A549 (cell line): ENCODE results near the gene CRADD. TPM values are rescaled to one million over a fixed set of nuclear protein-coding genes. Genes with fewer than 3 reads are reported as not detected.

Source experiments
- ATAC-seq, 2 experiments: fragments of 200-7000 bp in 1 of 2; fragments of >200 bp in 1 of 2; cut with Nextera tagmentation in 1 of 2; cut with Tn5 transposase in 1 of 2; 3 replicates each; pipeline versions ENCODE4 v1.8.0 to v1.9.1; 2018 to 2020; ENCODE audit warnings: mild to moderate bottlenecking in 1 of 2, moderate library complexity in 1 of 2
- CTCF ChIA-PET: fragments of 300-600 bp; sonication (Branson Sonifier 250); formaldehyde crosslinking; extraction: SDS; loops from one replicate; lab custom pipeline; 2021; ENCODE audit warnings: antibody characterized with exemption, inconsistent platforms; lab: Yijun Ruan, JAX
- POLR2A ChIA-PET: fragments of 350-600 bp; formaldehyde crosslinking; extraction: SDS; loops from one replicate; lab custom pipeline; 2021; ENCODE audit warnings: antibody characterized with exemption, inconsistent platforms; lab: Yijun Ruan, JAX
- DNase-seq, 2 experiments: peaks; one replicate each; pipeline versions ENCODE4 v3.0.0 to v3.0.0-alpha.2; 2011 to 2016; ENCODE audit warnings: low read depth in 1 of 2, low spot score in 1 of 2
- FAIRE-seq: peaks from 2 replicates; lab custom pipeline; 2011; peaks lifted over from hg19 to GRCh38; lab: Jason Lieb, UNC
- H3K27ac ChIP-seq, 2 experiments: fragments of >200 bp; sonication (Bioruptor Twin); formaldehyde crosslinking; 3 replicates each; pipeline ENCODE4 v1.5.1; 2016 to 2017
- H3K4me1 ChIP-seq: fragments of >200 bp; sonication (Bioruptor Twin); formaldehyde crosslinking; 3 replicates; pipeline ENCODE4 v1.6.1; 2016
- H3K4me2 ChIP-seq: fragments of >200 bp; sonication (Bioruptor Twin); formaldehyde crosslinking; 3 replicates; pipeline ENCODE4 v1.6.1; 2016
- H3K4me3 ChIP-seq: fragments of >200 bp; sonication (Bioruptor Twin); formaldehyde crosslinking; 3 replicates; pipeline ENCODE4 v1.5.1; 2016
- H3K9me3 ChIP-seq: fragments of >200 bp; sonication (Bioruptor Twin); formaldehyde crosslinking; 3 replicates; pipeline ENCODE4 v1.6.1; 2016
- ATOH8 ChIP-seq: fragments of 250-450 bp; sonication (Bioruptor Pico); IDR thresholded peaks from 2 replicates; pipeline ENCODE4 v1.5.0; 2020; ENCODE audit warnings: low read depth, mild to moderate bottlenecking, moderate library complexity
- BHLHE40 ChIP-seq: IDR thresholded peaks from 2 replicates; pipeline ENCODE4 v1.6.1; 2012; ENCODE audit warnings: low read depth, low read length, inconsistent platforms
- CBX8 ChIP-seq: fragments of 200-600 bp; sonication (generic); IDR thresholded peaks from 2 replicates; pipeline ENCODE4 v1.6.1; 2016
- CEBPB ChIP-seq, 2 experiments: fragments of >200 bp in 1 of 2; sonication (Bioruptor Twin) in 1 of 2; formaldehyde crosslinking in 1 of 2; IDR thresholded peaks; 2 replicates each; pipeline ENCODE4 v1.6.1; 2012 to 2016
- CHD4 ChIP-seq: fragments of 200-600 bp; sonication (generic); IDR thresholded peaks from 2 replicates; pipeline ENCODE4 v1.6.1; 2016; ENCODE audit warnings: antibody characterized with exemption, mild to moderate bottlenecking, borderline replicate concordance
- EHF ChIP-seq: fragments of 250-450 bp; sonication (Bioruptor Pico); IDR thresholded peaks from 2 replicates; pipeline ENCODE4 v1.5.0; 2020; ENCODE audit warnings: mild to moderate bottlenecking
- EP300 ChIP-seq, 2 experiments: fragments of >200 bp; sonication (Bioruptor Twin); formaldehyde crosslinking; IDR thresholded peaks; 2 replicates in 1 of 2; 3 replicates in 1 of 2; pipeline ENCODE4 v1.6.1; 2016 to 2017
- FOSL2 ChIP-seq, 2 experiments: fragments of 450-650 bp in 1 of 2; fragments of >200 bp in 1 of 2; sonication (Bioruptor Twin) in 1 of 2; formaldehyde crosslinking; IDR thresholded peaks; 2 replicates each; pipeline versions ENCODE4 v1.5.0 to v1.6.1; 2016 to 2020; ENCODE audit warnings: mild to moderate bottlenecking in 1 of 2, moderate library complexity in 1 of 2
- HDAC2 ChIP-seq: fragments of 200-600 bp; sonication (generic); IDR thresholded peaks from 2 replicates; pipeline ENCODE4 v1.6.1; 2016
- HEYL ChIP-seq: fragments of 250-450 bp; sonication (Bioruptor Pico); IDR thresholded peaks from 2 replicates; pipeline ENCODE4 v1.8.0; 2021; ENCODE audit warnings: mild to moderate bottlenecking, moderate library complexity
- JUN ChIP-seq, 2 experiments: fragments of >200 bp; sonication (Bioruptor Twin); formaldehyde crosslinking; IDR thresholded peaks; 2 replicates in 1 of 2; 3 replicates in 1 of 2; pipeline ENCODE4 v1.6.1; 2016 to 2017
- JUNB ChIP-seq: fragments of >200 bp; sonication (Bioruptor Twin); formaldehyde crosslinking; IDR thresholded peaks from 2 replicates; pipeline ENCODE4 v1.6.1; 2016
- MAFK ChIP-seq: fragments of 450-650 bp; IDR thresholded peaks from 2 replicates; pipeline ENCODE4 v1.6.1; 2014; ENCODE audit not compliant: partially characterized antibody
- MAX ChIP-seq: IDR thresholded peaks from 2 replicates; pipeline ENCODE4 v1.6.1; 2012
- MYC ChIP-seq: IDR thresholded peaks from 2 replicates; pipeline ENCODE4 v1.6.1; 2012; ENCODE audit warnings: mild to moderate bottlenecking, inconsistent platforms, low read length, improper control_type of control experiment, borderline replicate concordance
- NPAS2 ChIP-seq: fragments of 250-450 bp; sonication (Bioruptor Pico); IDR thresholded peaks from 2 replicates; pipeline ENCODE4 v1.8.0; 2022; ENCODE audit warnings: mild to moderate bottlenecking, moderate library complexity, borderline replicate concordance
- POLR2A ChIP-seq: IDR thresholded peaks from 2 replicates; pipeline ENCODE4 v1.6.1; 2012; ENCODE audit warnings: mild to moderate bottlenecking, low read length
- RAD21 ChIP-seq, 2 experiments: fragments of >200 bp in 1 of 2; sonication (Bioruptor Twin) in 1 of 2; formaldehyde crosslinking in 1 of 2; IDR thresholded peaks in 1 of 2; conservative IDR thresholded peaks in 1 of 2; 2 replicates in 1 of 2; 3 replicates in 1 of 2; pipeline ENCODE4 v1.6.1; 2012 to 2018; ENCODE audit warnings: inconsistent platforms in 1 of 2
- RARB ChIP-seq: fragments of 250-450 bp; sonication (Bioruptor Pico); IDR thresholded peaks from 2 replicates; pipeline ENCODE4 v1.8.0; 2021; ENCODE audit warnings: mild to moderate bottlenecking, moderate library complexity
- RCOR1 ChIP-seq: fragments of 150-350 bp; IDR thresholded peaks from 2 replicates; pipeline ENCODE4 v1.6.1; 2014; ENCODE audit warnings: antibody characterized with exemption, low read length, low read depth
- RFX5 ChIP-seq: fragments of 450-650 bp; IDR thresholded peaks from 2 replicates; pipeline ENCODE4 v1.7.1; 2014; ENCODE audit warnings: antibody characterized with exemption, mild to moderate bottlenecking, moderate library complexity
- SREBF2 ChIP-seq: fragments of 450-650 bp; IDR thresholded peaks from 2 replicates; pipeline ENCODE4 v1.6.1; 2014; ENCODE audit warnings: mild to moderate bottlenecking, moderate library complexity
- TFCP2L1 ChIP-seq: fragments of 250-450 bp; sonication (Bioruptor Pico); IDR thresholded peaks from 2 replicates; pipeline ENCODE4 v1.5.0; 2021; ENCODE audit warnings: mild to moderate bottlenecking
- TP53 ChIP-seq: fragments of 250-450 bp; sonication (Bioruptor Pico); IDR thresholded peaks from 2 replicates; pipeline ENCODE4 v1.5.0; 2021; ENCODE audit warnings: mild to moderate bottlenecking, moderate library complexity
- ZSCAN20 ChIP-seq: fragments of 250-450 bp; sonication (Bioruptor Pico); IDR thresholded peaks from 2 replicates; pipeline ENCODE4 v1.8.0; 2022; ENCODE audit warnings: mild to moderate bottlenecking, moderate library complexity
- WGBS: methylation state at CpG from one replicate; pipeline ENCODE4 v1.1.6; 2017; ENCODE audit errors: missing lambda C conversion rate; 5-methylcytosine and 5-hydroxymethylcytosine counted together
- polyA plus RNA-seq, 4 experiments: library from polyadenylated mRNA; depleted of rRNA in 3 of 4; stranded (reverse); fragments of >200 nt; fragmentation: RNase III in 1 of 4; extraction: RNeasy Plus Mini Kit Qiagen cat#74134 plus additional on column Dnase treatment in 1 of 4; gene quantifications; 2 replicates in 3 of 4; 3 replicates in 1 of 4; pipeline ENCODE4 v1.2.3, GENCODE V29; 2011 to 2017
- TF ChIP-seq, protein P1 (sequence below): fragments of 150-350 bp; IDR thresholded peaks from 2 replicates; pipeline ENCODE4 v1.6.1; 2014; ENCODE audit warnings: low read depth, mild to moderate bottlenecking, low read length
- TF ChIP-seq, protein P2 (sequence below): fragments of >200 bp; sonication (Bioruptor Twin); formaldehyde crosslinking; IDR thresholded peaks from 3 replicates; pipeline ENCODE4 v1.5.1; 2016
- TF ChIP-seq, protein P3 (sequence below): fragments of >200 bp; sonication (Bioruptor Twin); formaldehyde crosslinking; IDR thresholded peaks from 3 replicates; pipeline ENCODE4 v1.6.1; 2016
- TF ChIP-seq, protein P4 (sequence below): fragments of 250-450 bp; sonication (Bioruptor Pico); IDR thresholded peaks from 2 replicates; pipeline ENCODE4 v1.5.0; 2021; ENCODE audit warnings: mild to moderate bottlenecking, moderate library complexity, borderline replicate concordance

CRADD gene
- polyA plus RNA-seq, 2 of the 4 experiments (the other 2 are of a cell fraction) = 13.2 to 23.0 TPM

DNA sequence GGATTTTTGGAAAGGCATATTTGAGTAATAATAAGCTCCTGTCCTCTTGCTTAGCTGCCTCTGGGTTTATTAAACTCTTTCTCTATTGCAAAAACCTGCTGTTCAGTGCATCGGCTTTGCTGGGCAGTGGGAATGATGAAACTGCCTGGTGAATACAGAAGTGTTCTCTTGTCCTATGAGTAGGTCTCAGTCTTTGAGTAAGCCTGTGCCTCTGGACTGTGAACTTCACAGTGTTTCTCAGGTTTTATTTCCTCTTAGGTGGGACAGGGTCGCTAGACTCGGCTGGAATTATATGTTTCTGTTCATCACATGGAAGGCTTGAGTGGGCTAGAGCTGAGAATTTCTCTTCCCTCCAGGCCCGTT lies 46.4 kb downstream of the CRADD start:
- ChIA-PET POLR2A (no interaction called here), CTCF (no interaction called here)
- ATAC-seq (no peak), DNase-seq (no peak), FAIRE-seq (no peak)
- Histone ChIP-seq H3K9me3 (peaks cover 8% of the 10 kb centered on the region; the same call in 2 of the 3 replicates), H3K4me2 (no peak overlapping the region), H3K4me3 (no peak overlapping the region), H3K27ac (no peak overlapping the region), H3K4me1 (no peaks in the 10 kb centered on the region)
- 88% methylated on average over 4 of the region's 4 CpGs for WGBS
- TF ChIP-seq RARB (CRISPR knock-in tag) (no peak), BHLHE40 (no peak), HEYL (CRISPR knock-in tag) (no peak), NPAS2 (CRISPR knock-in tag) (no peak), EP300 (IDR thresholded peaks at IDR 0.05) (no peak), CEBPB (IDR thresholded peaks at IDR 0.05) (no peak), ATOH8 (CRISPR knock-in tag) (no peak), SREBF2 (no peak), ZSCAN20 (CRISPR knock-in tag) (no peak), JUNB (no peak), EHF (CRISPR knock-in tag) (no peak), CBX8 (no peak), RFX5 (no peak), MYC (no peak), MAFK (no peak), RCOR1 (no peak), JUN (IDR thresholded peaks at IDR 0.05) (no peak)
- TF ChIP-seq, protein P1, sequence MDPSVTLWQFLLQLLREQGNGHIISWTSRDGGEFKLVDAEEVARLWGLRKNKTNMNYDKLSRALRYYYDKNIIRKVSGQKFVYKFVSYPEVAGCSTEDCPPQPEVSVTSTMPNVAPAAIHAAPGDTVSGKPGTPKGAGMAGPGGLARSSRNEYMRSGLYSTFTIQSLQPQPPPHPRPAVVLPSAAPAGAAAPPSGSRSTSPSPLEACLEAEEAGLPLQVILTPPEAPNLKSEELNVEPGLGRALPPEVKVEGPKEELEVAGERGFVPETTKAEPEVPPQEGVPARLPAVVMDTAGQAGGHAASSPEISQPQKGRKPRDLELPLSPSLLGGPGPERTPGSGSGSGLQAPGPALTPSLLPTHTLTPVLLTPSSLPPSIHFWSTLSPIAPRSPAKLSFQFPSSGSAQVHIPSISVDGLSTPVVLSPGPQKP = no peak

DNA sequence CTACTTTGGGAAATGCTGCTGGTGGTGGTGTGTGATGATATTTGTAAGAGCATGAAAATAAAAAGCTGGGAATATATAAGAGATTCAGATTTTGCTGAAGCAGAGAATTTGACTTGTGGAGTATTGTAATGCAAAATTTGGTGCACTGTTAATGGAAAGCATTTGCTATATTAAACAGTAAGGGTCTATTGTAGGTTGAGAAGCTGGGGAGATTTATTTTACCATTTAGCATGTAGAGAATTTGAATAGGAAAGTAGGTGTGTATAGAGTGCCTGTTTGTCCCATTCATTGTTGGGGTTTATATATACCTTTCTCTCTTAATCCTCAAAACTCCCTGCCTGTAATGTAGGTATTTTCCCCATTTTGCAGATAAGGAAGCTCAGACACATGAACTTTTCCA lies 48.4 kb downstream of the CRADD start:
- FAIRE-seq = no peak
- no peak overlapping the region for H3K27ac ChIP-seq
- peaks cover 8% of the 10 kb centered on the region; the same call in 2 of the 3 replicates for H3K9me3 ChIP-seq
- no peak for DNase-seq
- no peak for ATAC-seq
- no peak overlapping the region for H3K4me3 ChIP-seq
- no peaks in the 10 kb centered on the region for H3K4me1 ChIP-seq
- POLR2A ChIA-PET = no interaction called here
- TF ChIP-seq POLR2A = no peak
- TF ChIP-seq, protein P2, sequence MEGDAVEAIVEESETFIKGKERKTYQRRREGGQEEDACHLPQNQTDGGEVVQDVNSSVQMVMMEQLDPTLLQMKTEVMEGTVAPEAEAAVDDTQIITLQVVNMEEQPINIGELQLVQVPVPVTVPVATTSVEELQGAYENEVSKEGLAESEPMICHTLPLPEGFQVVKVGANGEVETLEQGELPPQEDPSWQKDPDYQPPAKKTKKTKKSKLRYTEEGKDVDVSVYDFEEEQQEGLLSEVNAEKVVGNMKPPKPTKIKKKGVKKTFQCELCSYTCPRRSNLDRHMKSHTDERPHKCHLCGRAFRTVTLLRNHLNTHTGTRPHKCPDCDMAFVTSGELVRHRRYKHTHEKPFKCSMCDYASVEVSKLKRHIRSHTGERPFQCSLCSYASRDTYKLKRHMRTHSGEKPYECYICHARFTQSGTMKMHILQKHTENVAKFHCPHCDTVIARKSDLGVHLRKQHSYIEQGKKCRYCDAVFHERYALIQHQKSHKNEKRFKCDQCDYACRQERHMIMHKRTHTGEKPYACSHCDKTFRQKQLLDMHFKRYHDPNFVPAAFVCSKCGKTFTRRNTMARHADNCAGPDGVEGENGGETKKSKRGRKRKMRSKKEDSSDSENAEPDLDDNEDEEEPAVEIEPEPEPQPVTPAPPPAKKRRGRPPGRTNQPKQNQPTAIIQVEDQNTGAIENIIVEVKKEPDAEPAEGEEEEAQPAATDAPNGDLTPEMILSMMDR = no peak
- no peak for TF ChIP-seq RARB (CRISPR knock-in tag)
- TF ChIP-seq FOSL2 (IDR thresholded peaks at IDR 0.05) = no peak
- TF ChIP-seq FOSL2 (CRISPR knock-in tag; IDR thresholded peaks at IDR 0.05) = no peak
- TF ChIP-seq HDAC2 = no peak
- no peak for TF ChIP-seq TP53
- no peak for TF ChIP-seq NPAS2 (CRISPR knock-in tag)
- TF ChIP-seq, protein P3, sequence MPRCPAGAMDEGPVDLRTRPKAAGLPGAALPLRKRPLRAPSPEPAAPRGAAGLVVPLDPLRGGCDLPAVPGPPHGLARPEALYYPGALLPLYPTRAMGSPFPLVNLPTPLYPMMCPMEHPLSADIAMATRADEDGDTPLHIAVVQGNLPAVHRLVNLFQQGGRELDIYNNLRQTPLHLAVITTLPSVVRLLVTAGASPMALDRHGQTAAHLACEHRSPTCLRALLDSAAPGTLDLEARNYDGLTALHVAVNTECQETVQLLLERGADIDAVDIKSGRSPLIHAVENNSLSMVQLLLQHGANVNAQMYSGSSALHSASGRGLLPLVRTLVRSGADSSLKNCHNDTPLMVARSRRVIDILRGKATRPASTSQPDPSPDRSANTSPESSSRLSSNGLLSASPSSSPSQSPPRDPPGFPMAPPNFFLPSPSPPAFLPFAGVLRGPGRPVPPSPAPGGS = no peak
- TF ChIP-seq, protein P4, sequence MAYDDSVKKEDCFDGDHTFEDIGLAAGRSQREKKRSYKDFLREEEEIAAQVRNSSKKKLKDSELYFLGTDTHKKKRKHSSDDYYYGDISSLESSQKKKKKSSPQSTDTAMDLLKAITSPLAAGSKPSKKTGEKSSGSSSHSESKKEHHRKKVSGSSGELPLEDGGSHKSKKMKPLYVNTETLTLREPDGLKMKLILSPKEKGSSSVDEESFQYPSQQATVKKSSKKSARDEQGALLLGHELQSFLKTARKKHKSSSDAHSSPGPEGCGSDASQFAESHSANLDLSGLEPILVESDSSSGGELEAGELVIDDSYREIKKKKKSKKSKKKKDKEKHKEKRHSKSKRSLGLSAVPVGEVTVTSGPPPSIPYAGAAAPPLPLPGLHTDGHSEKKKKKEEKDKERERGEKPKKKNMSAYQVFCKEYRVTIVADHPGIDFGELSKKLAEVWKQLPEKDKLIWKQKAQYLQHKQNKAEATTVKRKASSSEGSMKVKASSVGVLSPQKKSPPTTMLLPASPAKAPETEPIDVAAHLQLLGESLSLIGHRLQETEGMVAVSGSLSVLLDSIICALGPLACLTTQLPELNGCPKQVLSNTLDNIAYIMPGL (CRISPR knock-in tag) = no peak
- TF ChIP-seq RAD21 (conservative IDR thresholded peaks at IDR 0.05 in 1 of 2, IDR thresholded peaks at IDR 0.05 in 1 of 2) = no peak
- TF ChIP-seq MAX = no peak
- TF ChIP-seq CHD4 = no peak
- no peak for TF ChIP-seq CEBPB (IDR thresholded peaks at IDR 0.05)
- TF ChIP-seq TFCP2L1 (CRISPR knock-in tag) = no peak
- no peak overlapping the region for H3K4me2 ChIP-seq
- CTCF ChIA-PET = interaction anchor here (0.6 to 1.7 kb wide), 7 partner anchors 10 to 456 kb away, joined by 3 to 6 read pairs (median 4); no protein-coding TSS in a partner anchor
